Measurements from ENCODE around the gene ZNF445.
A peak's percentile ranks its signal among the peaks of the same experiment; 100 is the strongest.
"Not testable (repeated sequence)": the region's sequence is repeated elsewhere in the genome, so short reads cannot be mapped to it uniquely, and the experiment has no call there.

Gene ZNF445

DNA sequence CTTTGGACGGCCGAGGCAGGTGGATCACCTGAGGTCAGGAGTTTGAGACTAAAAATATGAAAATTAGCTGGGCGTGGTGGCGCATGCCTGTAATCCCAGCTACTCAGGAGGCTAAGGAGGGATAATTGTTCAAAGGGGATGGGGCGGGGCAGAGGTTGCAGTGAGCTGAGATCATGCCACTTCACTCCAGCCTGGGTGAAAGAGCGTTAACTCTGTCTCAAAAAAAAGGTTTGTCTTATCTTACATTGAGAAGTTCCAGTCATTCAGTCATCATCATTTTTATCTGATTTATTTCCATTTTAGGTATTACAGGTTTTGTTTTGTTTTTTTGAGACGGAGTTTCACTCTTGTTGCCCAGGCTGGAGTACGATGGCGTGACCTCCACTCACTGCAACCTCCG, 2.6 kb downstream of the ZNF445 start:
- not testable (repeated sequence) for DNase-seq

DNA sequence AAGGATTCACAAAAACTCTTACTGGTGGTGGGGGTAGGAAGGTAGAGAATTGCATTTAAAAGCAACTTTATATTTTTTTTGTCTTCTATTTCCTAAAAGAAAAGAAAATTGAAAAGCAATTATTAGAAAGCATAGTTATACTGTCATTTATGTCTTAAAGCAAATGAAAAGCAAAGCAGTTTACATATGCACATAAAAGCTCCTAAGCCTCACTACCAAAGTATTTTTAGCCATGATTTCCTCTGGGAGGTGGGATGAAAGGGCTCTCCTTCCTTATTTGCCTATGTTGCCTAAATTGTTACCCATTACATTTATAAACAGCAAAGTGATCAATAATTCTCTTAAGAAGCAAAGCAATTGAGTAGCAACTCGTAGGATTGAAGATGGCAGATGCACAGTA, 7.0 kb downstream of the ZNF445 start:
- no peak for DNase-seq

DNA sequence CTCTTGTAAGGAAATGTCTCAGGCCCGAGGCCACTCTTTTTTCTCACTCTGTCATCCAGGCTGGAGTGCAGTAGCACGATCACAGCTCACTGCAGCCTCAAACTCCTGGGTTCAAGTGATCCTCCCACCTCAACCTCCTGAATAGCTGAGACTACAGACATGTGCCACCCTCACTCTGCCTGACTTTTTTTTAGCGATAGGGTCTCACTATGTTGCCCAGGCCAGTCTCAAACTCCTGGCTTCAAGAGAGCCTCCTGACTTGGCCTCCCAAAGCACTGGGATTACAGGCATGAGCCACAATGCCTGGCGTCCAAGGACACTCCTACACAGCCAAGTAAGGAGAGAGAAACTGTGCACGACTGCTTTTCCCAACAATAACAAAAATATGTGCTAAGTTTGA, 7.6 kb downstream of the ZNF445 start:
- DNase-seq: no peak

DNA sequence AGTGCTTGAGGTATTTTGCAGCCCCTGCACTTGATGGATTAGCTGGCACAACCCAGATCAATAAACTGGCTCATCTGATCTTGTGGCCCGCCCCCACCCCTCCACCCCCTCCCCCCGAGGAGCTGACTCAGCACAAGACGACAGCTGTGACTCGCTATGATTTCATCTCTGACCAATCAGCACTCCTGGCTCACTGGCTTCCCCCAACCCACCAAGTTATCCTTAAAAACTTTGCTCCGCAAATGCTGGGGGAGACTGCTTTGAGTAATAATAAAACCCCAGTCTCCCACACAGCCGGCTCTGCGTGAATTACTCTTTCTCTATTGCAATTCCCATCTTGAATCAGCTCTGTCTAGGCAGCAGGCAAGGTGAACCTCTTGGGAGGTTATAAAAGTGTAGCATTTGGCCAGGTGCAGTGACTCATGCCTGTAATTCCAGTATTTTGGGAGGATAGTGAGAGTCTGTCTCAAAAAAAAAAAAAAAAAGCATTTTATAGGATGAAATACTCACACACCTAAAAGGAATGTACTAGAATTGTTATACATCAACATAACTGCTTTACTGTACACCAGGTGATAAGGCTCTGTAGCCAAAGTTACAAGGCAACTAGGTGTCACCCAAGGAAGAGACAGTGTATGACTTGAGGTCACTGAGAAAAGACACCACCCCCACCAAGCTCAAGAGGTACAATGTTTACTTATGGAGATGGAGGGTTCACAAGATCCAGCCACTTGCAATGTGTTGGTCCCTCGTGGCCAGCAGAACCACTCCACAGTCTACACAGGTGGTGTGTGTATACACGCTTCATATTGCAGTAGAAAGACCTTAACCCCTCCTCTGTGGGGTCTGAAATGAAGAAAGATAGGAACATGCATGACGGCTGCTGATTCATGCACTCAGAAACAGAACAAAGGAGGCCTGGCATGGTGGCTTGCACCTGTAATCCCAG, 8.6 kb downstream of the ZNF445 start:
- DNase-seq: peak; percentile 47

DNA sequence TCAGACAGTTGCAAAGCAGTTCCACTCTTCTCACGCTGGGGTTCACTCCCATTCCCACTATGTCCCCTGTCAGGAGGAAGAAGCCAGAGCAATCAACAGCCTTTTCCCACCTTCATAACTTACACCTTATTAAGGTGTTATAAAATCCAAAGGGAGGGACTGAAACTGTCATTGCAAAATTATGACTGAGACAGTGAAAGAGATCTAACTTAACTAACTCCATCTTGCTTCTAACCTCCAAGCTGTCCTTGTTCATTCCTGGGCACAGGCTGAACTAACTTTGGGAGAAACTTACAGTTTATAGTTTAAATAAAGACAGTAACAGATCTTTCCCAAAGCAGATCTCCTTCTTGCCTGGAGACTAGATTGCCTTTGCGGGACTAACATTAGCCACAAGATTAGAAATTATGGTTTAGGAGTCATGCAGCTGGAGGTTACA, 9.4 kb downstream of the ZNF445 start:
- not testable (repeated sequence) for DNase-seq

DNA sequence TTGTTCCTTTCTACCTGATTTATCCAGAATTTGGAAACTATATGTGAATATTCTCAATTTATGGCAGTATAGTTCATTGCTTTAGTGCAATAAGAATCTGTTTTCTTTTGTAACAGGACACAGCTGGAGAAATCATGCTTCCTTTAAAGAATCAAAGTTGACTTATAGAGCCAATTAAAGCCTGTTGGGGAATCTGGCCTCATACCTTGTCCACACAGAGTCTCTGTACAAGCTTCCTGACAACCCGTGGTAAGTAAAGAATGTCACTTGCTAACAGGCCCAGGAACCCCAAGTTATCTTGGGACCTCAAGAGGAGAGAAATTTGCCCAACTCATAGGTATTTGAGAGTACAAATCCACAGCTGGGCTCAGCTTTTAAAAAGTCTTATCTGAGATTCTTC, 10.2 kb downstream of the ZNF445 start:
- DNase-seq: no peak

DNA sequence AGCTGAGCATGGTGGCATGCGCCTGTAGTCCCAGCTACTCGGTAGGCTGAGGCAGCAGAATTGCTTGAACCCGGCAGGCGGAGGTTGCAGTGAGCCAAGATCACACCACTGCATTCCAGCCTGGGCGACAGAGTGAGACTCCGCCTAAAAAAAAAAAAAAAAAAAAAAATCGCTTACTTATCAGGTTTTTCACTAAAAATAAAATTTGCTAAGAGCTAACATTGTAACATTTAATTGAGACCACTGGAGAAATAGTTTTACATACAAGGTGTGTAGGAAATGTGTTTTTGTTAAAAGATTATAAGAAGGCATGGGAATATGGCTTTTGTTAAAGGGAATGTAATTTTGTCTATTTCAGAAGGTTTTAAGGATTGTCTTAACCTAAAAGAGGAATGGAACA, 12.6 kb downstream of the ZNF445 start:
- DNase-seq: not testable (repeated sequence)

DNA sequence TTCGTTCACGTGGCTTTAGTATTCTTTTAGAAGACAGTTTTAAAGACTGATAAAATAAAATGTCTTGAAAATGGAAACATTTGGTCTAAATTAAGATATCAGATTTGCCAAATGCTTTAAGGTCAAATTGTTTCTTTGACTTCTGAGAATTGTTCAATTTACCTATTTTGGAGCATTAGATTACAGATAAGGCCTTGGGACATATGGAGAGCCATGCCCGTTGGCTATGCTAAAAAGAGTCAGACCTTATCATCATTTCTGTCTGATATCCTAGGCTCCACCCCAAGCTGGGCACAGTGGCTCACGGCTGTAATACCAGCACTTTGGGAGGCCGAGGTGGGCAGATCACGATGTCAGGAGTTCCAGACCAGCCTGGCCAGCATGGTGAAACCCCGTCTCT, 13.0 kb downstream of the ZNF445 start:
- no peak for DNase-seq

DNA sequence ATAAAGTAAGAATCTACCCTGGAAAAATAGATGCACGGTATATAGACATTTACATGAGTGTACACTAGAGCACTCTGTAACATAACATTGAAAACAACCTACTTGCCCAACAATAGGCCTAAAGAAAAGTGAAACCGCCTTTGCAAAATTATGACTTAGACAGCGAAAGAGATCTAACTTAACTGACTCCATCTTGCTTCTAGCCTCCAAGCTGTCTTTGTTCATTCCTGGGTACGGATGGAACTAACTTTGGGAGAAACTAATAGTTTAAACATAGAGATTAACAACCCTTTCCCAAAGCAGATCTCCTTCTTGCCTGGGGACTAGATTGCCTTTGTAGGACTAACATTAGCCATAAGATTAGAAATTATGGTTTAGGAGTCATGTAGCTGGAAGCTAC, 17.4 kb downstream of the ZNF445 start:
- not testable (repeated sequence) for DNase-seq

DNA sequence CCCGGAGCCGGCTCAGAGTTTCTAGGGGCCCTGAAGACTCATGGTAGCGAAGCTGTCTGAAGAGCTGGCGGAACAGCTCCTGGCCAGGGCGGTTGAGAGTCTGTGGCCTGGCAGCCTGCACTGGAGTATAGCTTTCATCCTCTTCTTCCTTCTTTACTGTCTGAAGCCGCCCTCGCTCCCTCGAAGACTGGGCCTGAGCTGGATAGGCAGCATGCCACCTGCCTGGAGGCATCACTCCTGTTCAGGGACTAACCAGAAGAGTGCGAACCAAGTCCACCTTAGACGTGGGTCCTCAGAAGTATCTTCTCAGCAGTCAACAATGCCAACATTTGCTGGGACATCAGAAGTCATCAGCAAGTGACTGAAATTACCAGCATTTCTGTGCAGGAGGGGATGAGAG, 22.2 kb downstream of the ZNF445 start:
- DNase-seq: no peak

DNA sequence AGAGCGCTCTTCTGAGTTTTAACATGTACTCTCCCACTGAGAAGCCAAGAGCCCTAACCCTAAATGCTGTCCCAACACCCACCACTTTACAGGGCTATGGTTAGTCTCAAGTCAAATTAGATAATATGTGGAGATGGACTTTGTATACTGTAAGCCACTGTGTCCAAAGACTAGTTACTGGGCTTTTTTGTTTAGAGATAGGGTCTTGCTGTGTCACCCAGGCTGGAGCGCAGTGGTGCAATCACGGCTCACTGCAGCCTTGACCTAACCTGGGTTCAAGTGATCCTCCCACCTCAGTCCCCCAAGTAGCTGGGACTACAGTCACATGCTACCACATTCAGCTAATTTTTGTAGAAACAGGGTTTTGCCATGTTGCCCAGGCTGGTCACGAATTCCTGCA, 23.2 kb downstream of the ZNF445 start:
- DNase-seq: no peak

DNA sequence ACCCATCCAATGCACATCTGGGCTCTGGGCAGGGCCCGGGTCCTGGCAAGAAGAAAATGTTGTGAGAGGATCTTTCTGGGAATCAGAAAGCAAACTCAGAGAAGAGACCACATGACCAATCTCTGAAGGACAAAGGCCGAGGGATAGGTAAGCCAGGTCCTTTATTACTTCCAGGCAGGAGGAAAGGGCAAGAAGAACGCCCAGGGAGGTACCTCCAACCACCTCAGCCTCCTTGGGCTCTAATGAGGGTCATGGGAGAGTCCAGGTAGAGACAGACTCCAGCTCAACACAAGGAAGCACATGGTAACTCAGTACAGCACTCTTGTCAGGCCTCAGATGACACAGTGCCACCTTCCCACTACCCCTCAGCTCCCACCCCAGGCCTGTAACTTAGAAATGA, 26.0 kb downstream of the ZNF445 start:
- no peak for DNase-seq

DNA sequence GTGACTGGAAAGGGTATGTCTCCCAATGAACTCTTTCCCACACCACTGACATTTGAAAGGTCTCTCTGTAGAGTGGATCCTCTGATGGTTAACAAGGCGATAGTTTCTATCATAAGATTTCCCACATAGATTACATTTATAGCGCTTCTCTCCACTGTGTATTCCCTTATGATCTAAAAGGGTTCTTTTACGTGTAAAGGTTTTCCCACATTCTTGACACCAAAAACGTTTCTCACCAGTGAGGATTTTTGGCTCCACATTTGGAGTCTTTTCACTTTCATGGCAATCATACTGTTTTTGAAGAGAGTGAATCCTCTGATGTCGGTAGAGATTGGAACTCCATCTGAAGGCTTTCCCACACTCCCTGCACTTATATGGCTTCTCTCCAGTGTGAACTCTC, 30.5 kb downstream of the ZNF445 start:
- no peak for DNase-seq

DNA sequence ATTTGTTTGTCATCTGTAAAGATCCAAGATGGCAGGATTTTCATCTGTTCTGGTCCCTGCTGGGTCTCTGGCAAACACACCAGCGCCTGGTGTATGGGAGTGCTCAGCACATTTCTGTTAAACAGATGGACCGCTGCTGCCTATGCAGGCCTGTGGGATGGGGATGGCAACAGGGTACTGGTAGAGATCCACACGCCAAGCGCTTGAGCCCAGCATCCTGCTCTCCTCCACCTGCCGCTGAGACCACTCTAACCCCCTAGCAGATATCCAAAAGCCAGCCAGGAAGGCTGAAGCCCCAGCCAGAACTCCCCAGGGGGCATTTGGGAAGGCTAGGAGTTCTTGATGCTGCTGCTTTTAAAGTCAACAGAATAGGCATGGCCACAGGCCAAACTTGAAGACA, 31.7 kb downstream of the ZNF445 start:
- DNase-seq: no peak

DNA sequence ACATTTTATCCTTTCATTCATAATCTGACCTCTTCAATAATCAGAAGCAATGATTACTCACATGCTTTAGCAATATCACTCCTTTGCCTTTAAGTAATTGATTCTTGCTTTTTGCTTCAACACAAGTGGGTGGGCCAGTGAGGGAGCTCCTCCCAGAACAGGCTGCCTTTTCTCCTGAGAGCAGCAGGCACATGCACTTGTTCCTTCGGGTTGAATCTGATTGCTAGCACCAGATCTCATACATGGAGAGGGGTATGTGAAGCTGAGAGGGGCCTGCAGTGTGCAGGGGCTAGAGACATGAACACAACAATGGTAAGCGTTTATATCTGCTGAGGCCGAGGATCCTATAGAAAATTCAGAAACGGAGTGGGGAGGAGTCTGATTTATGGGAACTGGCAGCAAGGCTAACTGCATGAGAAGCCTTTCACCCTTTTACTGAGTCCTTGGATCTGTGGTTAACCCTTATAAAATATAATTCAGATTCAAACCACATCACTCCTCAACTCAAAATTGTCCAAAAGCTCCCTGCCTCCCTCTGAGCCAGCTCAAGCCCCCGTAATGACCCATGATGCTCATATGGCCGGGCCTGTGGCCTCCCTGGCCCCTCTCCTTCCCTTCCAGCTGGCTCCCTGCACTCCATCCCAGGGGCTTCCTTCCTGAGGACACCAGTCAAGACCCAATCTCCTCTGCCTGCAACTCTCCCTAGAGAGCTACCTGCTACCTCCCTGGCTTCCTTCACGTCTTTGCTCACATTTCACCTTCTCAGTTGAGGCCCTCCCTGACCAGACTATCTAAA, 32.4 kb downstream of the ZNF445 start:
- no peak for DNase-seq

DNA sequence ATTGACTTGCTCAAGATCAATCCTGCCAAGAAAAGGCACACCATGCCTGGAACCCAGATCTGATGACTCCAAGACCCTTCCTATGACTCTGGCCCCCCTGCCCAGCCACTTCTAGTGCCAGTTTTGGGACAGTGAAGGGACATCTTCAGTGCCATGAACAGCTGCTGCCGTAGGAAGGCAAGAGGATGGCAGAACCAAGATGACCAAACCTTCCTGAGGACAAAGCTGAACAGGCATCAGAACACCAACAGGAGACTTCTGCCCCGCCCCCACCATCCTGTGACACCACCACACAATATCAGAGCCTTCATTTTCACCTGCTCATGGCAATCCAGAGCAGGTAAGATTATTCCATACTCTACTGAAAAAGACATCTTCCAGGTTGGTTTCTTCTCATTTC, 33.0 kb downstream of the ZNF445 start:
- DNase-seq: no peak

DNA sequence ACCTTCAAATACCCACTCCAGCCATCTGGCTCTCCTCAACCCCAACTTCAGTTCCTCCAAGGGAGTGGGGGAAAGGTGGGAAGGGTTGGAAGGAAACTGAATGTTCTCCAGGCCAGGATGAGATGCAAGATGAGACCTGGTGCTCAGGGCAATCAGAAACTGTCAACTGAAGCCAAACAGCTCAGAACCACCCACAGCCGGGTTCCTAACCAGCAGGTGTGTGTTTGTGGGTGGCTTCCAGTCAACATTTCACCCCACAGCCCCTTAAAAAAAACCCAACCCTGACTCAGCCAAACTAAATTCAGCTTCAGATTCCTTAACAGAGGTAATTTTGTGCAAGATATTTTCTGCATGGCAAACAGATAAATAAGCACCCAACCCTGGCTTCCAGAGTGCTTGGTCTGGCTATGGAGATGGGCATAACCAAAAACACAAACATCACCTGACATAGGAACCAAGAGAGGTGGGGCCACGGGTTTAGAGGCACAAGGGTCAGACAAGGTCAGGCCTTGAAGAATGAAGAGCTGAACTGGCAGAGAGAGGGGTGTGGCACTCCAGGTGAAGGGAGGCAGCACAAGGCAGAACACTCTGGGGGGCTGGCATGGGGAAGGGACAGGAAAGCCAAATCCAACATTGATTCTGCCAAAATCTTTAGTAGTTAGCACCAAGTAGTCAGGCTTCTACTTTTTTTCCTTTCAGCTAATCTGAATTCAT, 34.7 kb downstream of the ZNF445 start:
- DNase-seq: peak; percentile 25

DNA sequence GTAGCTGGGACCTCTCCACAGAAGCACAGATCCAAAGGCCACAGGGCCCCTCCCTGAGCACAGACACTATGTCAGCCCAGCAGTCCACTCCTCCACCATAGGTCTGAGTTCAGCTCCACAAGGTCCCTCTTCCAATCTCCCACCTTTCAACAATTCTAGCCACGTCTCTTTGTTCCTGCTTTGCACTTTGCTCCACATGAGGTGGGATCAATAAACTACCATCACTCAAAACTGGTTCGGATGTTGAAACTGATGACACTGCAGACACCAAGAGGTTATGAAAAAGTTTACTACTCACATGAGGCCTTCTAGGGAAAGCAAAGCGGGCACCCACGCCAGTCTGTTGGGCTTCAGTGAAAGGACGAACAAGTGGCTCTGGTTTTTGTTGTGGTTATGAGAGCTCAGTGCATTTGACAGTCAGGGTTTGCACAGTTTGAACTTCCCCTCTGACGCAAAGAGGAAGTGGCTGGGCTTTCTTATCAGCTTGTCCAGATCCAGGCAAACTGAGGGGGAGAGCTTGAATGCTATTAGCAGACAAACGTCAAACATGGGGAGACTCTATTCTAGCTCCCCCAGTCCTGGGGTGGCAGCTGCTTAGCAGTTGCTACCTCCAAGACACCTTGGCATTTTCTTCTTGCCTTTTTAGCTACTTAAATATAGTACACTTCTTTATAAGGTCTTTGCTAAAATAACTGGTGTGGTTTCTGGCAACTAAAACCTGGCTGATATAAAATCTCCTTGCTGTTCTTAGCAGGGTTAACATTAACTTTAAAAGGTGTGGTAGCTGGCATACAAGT, 37.8 kb downstream of the ZNF445 start:
- peak; percentile 88 for DNase-seq

DNA sequence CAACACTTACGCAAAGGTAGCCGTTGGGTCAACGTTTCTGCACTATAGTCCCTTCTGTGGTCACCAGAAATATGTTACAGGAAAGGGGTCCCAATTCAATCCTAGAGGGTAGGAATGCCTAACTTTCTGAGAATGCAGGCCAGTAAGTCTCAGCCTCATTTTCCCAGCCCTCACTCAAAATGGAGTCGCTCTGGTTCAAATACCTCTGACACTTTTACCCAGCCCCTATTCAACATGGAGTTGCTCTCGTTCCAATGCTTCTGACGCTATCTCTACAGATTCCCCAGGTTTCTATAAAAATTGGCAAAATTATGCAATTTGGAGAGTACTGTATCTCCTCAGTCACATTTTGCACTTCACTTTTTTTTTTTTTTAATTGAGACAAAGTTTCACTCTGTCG, 39.7 kb downstream of the ZNF445 start:
- DNase-seq: no peak

DNA sequence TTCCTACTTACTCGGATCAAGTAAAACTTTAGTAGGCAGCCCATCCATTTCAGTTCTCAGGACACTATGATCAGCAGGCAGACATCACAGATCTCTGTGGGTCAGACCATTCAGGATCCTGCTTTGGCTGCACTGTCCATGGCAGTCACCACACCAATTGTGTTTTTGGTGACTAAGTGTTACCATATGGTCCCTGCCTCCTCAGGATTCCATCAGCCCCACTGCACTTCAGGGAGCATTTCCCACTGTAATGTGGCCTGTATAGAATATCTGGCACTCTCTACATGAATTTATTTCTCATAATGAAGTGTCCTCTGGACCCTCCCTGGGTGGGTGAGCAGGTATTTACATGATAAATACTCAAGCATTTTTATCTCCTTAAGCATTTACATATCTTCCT, 41.3 kb downstream of the ZNF445 start:
- no peak for DNase-seq

DNA sequence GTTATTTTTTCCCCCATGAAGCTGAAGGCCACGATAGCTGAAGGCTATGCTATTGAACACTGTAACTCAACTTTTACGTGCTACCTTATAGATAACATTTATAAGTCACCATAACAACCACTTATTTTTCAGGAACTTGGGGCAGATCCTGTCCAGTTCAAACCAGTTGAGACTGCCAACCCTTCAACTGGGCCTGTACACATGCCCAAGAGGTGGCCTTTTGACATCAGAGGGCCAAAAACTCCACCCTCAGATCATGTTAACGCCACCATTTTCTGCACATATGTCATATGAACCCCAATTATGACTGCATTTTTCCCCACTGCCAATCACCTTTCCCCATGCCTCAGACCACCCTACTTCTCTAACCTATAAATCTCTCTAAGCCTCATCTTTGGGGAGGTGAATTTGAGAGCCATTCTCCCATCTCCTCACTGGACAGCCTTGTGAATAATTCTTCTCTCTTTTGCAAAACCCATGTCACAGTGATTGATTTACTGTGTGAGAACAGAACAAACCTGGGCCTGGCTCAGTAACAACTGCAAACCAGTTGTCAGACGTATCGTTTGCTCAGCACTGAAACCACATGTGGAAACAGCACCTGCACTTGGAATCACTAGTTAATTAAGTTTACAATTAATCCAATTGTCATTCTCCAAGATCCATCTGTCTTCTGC, 42.5 kb downstream of the ZNF445 start:
- DNase-seq: no peak

DNA sequence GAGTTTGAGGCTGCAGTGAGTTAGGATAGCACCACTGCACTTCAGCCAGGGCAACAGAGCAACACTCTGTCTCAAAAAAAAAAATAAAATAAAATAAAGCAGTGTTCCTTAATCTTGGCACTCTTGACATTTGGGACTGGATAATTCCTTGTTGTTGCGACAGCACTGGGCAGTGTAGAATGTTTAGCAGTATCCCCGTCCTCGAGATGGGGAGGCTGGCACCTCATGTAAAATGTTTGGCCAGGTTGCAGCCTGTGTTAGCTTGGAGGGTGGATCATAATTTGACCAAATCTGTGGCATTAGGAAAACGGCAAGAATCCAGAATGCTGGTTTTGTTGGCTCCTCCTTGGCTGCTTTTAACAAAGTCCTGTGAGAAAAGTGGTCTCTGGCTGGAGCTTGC, 47.0 kb downstream of the ZNF445 start:
- DNase-seq: no peak

Data from activated CD4-positive, alpha-beta T cell treated with anti-CD3 and anti-CD28 coated beads, Interleukin-10, Interleukin-2, amounts not matched to agents 100 ng/mL and 50 ng/mL, durations not matched to agents 16 hours and 8 hours (primary cell).